ENCODE measurements around the gene COL8A2.
A peak's percentile ranks its signal among the peaks of the same experiment; 100 is the strongest.

COL8A2 gene

DNA sequence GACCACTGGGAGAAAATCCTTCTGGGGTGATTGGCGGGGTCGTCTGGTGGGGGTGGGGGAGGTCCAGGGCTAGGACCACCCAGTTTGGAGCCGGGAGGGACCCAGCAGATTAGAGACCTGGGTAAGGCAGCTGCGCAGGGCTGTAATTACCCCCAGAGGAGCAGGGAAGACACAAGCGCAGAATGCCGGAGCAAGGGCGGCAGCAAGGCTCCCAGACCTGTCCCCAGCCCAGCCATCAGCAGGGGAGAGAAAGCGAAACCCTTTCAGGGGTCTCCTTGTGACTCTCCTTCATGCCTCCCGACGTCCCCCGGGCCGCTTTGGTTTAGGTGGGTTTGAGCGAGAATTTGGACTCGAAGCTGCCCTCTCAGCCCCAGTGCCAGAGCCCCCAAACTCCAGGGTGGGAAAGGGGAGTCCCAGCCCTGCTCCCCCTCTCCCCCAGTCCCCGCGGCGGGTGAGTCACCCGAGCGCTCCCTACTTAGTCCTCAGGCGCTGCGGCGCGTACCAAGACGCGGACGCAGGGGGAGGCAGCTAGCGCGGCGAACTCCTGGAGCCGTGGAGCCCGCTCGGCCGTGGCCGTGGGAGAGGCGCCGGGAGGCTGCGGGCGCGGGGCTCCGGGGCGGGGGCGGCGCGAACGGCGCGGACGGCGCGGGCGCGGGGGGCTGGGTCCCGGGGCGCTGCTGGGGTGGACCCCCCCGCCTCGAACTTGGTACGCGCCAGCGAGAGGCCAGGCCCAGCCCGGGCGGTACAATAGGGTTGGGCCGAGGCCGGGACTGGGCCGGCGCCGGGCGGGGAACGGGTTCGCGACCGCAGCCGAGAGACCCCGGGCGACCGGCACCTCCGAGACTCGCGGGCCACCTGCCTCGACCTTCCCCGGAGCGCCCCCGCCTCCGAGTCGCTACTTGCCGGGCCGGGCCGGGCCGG, 30.6 kb upstream of the COL8A2 start, which contains the start of gene MAP7D1:
MAP7D1 (plus strand) TSS at position 753 of the 921 bp plus-strand sequence. CDS start 258 bp downstream, outside the sequence.
- Histone ChIP-seq H3K4me1 (ENCODE audit: control insufficient read depth, insufficient read depth, low read length) (peaks cover 46% of the 10 kb centered on the region), H3K36me3 (ENCODE audit: control insufficient read depth, insufficient read depth, low read length) (no peaks in the 10 kb centered on the region), H3K27me3 (ENCODE audit: control insufficient read depth, insufficient read depth, low read length) (no peaks in the 10 kb centered on the region), H3K9me3 (ENCODE audit: control insufficient read depth, low read length) (no peaks in the 10 kb centered on the region), H3K4me3 (ENCODE audit: low read length) (peak within 1 kb of the TSS; percentile 91), H3K9ac (ENCODE audit: low read length) (peak within 1 kb of the TSS; percentile 100)

GRCh38 chr1:36154765-36155407, 29.9 kb upstream of the COL8A2 start:
- Histone ChIP-seq H3K9ac (ENCODE audit: low read length) (peak overlapping the region; percentile 100), H3K4me1 (ENCODE audit: control insufficient read depth, insufficient read depth, low read length) (peaks cover 47% of the 10 kb centered on the region)

GRCh38 chr1:36154335-36154734, 29.3 kb upstream of the COL8A2 start:
- no peaks in the 10 kb centered on the region for H3K36me3 ChIP-seq (ENCODE audit: control insufficient read depth, insufficient read depth, low read length)
- H3K4me1 ChIP-seq (ENCODE audit: control insufficient read depth, insufficient read depth, low read length) = peaks cover 44% of the 10 kb centered on the region
- H3K9ac ChIP-seq (ENCODE audit: low read length) = peak overlapping the region; percentile 9
- no peaks in the 10 kb centered on the region for H3K27me3 ChIP-seq (ENCODE audit: control insufficient read depth, insufficient read depth, low read length)
- H3K4me3 ChIP-seq (ENCODE audit: low read length) = no peak overlapping the region
- H3K9me3 ChIP-seq (ENCODE audit: control insufficient read depth, low read length) = no peaks in the 10 kb centered on the region

More at GRCh38 chr1:36154765-36155407, 29.9 kb upstream of the COL8A2 start:
- Histone ChIP-seq H3K36me3 (ENCODE audit: control insufficient read depth, insufficient read depth, low read length) (no peaks in the 10 kb centered on the region), H3K4me3 (ENCODE audit: low read length) (peak overlapping the region; percentile 91), H3K9me3 (ENCODE audit: control insufficient read depth, low read length) (no peaks in the 10 kb centered on the region), H3K27me3 (ENCODE audit: control insufficient read depth, insufficient read depth, low read length) (no peaks in the 10 kb centered on the region)

GRCh38 chr1:36153476-36153875, 28.5 kb upstream of the COL8A2 start:
- H3K36me3 ChIP-seq (ENCODE audit: control insufficient read depth, insufficient read depth, low read length) = no peaks in the 10 kb centered on the region
- H3K9me3 ChIP-seq (ENCODE audit: control insufficient read depth, low read length) = no peaks in the 10 kb centered on the region
- peaks cover 46% of the 10 kb centered on the region for H3K4me1 ChIP-seq (ENCODE audit: control insufficient read depth, insufficient read depth, low read length)
- no peaks in the 10 kb centered on the region for H3K27me3 ChIP-seq (ENCODE audit: control insufficient read depth, insufficient read depth, low read length)
- H3K9ac ChIP-seq (ENCODE audit: low read length) = no peak overlapping the region
- H3K4me3 ChIP-seq (ENCODE audit: low read length) = no peak overlapping the region

DNA sequence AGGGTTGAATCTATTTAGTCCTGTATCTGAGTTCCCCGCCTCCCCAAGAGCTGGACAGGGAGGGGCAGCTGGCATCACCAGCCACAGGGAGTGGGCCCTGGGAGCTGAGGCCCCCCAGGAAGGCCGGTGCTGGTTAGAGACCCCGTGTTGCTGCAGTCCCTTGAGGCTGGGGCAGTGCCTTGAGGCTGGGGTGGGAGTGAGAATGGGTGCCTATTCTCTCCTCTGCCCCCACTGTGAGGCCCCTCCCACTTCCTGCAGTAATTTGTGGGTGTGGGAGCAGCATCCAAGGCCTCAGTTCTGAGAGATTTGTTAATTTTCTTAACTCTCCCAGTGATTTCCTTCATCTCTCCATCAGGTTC, 26.8 kb upstream of the COL8A2 start:
- H3K4me3 ChIP-seq (ENCODE audit: low read length) = no peak overlapping the region
- H3K4me1 ChIP-seq (ENCODE audit: control insufficient read depth, insufficient read depth, low read length) = peaks cover 44% of the 10 kb centered on the region
- no peaks in the 10 kb centered on the region for H3K9me3 ChIP-seq (ENCODE audit: control insufficient read depth, low read length)
- peak overlapping the region; percentile 64 for H3K9ac ChIP-seq (ENCODE audit: low read length)
- H3K36me3 ChIP-seq (ENCODE audit: control insufficient read depth, insufficient read depth, low read length) = no peaks in the 10 kb centered on the region
- no peaks in the 10 kb centered on the region for H3K27me3 ChIP-seq (ENCODE audit: control insufficient read depth, insufficient read depth, low read length)

DNA sequence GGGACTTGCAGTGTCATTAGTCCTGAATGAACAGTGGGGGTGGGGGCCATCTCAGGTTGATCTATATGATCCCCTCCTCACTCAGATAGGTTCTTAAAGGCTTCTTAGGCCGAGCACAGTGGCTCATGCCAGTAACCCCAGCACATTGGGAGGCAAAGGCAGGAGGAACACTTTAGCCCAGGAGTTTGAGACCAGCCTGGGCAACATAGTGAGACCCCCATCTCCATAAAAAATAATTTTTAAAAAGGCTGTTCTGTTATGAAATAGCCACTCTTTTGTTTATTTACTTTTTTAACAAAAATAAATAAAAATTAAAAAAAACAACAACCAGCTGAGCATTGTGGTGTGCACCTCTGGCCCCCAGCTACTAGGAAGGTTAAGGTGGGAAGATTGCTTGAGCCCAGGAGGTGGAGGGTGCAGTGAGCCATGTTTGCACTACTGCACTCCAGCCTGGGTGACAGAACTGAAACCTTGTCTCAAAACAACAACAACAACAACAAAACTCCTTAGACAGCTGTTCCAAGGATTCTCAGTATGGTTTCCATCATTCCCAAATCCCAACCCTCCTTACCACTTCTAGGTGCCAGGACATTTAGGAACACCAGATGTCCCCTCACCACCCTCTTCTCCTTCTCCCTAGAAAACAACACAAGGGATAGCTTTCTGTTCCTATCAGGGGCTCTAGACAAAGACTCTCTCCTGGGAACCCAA, 26.3 kb upstream of the COL8A2 start:
- H3K4me3 ChIP-seq (ENCODE audit: low read length) = no peak overlapping the region
- peaks cover 44% of the 10 kb centered on the region for H3K4me1 ChIP-seq (ENCODE audit: control insufficient read depth, insufficient read depth, low read length)
- H3K9me3 ChIP-seq (ENCODE audit: control insufficient read depth, low read length) = no peaks in the 10 kb centered on the region
- H3K27me3 ChIP-seq (ENCODE audit: control insufficient read depth, insufficient read depth, low read length) = no peaks in the 10 kb centered on the region
- H3K9ac ChIP-seq (ENCODE audit: low read length) = peak overlapping the region; percentile 64
- no peaks in the 10 kb centered on the region for H3K36me3 ChIP-seq (ENCODE audit: control insufficient read depth, insufficient read depth, low read length)

GRCh38 chr1:36150296-36151133, 25.5 kb upstream of the COL8A2 start:
- Histone ChIP-seq H3K4me1 (ENCODE audit: control insufficient read depth, insufficient read depth, low read length) (peaks cover 44% of the 10 kb centered on the region), H3K9ac (ENCODE audit: low read length) (peak overlapping the region; percentile 64), H3K4me3 (ENCODE audit: low read length) (no peak overlapping the region), H3K9me3 (ENCODE audit: control insufficient read depth, low read length) (no peaks in the 10 kb centered on the region), H3K27me3 (ENCODE audit: control insufficient read depth, insufficient read depth, low read length) (no peaks in the 10 kb centered on the region), H3K36me3 (ENCODE audit: control insufficient read depth, insufficient read depth, low read length) (no peaks in the 10 kb centered on the region)

DNA sequence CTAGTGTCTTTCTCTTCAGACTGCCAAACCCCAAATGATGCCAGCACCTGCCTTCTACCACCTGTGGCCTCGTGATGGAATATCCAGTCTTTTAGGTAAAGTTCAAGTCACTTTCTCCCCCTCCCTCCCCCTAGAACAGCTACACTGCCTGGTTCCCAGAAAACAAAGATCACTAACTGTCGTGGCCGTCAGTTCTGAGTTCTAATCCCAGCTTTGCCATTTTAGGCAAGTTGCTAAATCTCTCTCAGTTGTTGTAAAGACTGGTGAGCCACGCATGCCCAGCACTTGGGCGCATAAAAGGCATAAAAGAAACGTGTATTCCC, 24.9 kb upstream of the COL8A2 start:
- Histone ChIP-seq H3K4me1 (ENCODE audit: control insufficient read depth, insufficient read depth, low read length) (peaks cover 38% of the 10 kb centered on the region), H3K9ac (ENCODE audit: low read length) (peak overlapping the region; percentile 64), H3K4me3 (ENCODE audit: low read length) (no peak overlapping the region), H3K27me3 (ENCODE audit: control insufficient read depth, insufficient read depth, low read length) (no peaks in the 10 kb centered on the region), H3K9me3 (ENCODE audit: control insufficient read depth, low read length) (no peaks in the 10 kb centered on the region), H3K36me3 (ENCODE audit: control insufficient read depth, insufficient read depth, low read length) (no peaks in the 10 kb centered on the region)

DNA sequence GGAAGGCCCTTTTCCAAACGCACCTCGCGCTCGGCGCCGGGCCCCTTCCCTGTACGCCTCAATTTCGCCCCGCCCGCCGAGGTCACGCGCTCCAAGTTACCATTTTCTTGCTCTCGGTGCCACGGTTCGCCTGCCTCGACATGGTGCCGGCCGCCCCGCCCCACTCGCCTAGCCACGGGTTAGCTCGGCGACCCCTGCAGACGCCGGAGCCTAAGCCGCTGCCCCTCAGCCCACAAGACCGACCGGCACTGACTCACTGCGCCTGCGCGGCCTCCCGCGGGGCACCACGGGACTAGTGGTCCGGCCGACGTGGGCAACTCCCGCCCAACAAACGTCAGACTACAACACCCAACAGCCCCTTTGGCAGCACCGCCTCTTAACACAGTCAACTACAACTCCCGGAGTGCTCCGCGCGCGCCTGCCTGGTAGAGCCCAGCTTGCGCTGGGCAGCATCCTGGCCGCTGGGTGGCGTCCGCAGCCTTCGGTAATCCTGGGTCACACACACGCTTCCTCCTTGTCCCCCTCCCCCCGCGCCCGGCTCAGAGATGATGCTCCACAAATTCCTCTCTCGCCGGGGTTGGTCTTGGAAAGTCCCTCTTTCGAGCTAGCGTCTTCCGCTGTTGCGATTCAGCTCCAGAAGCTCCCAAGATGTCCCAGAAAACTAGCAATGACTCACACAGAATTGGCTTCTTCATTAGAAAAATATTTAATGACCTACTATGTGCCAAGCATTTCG, 24.4 kb upstream of the COL8A2 start, which contains the start of gene TRAPPC3:
TRAPPC3 (minus strand) TSS at position 250 of the 736 bp plus-strand sequence; CDS start at position 142, 108 bp downstream.
- H3K36me3 ChIP-seq (ENCODE audit: control insufficient read depth, insufficient read depth, low read length) = no peaks in the 10 kb centered on the region
- H3K9ac ChIP-seq (ENCODE audit: low read length) = peak within 1 kb of the TSS; percentile 81
- peak within 1 kb of the TSS; percentile 63 for H3K4me3 ChIP-seq (ENCODE audit: low read length)
- H3K9me3 ChIP-seq (ENCODE audit: control insufficient read depth, low read length) = no peaks in the 10 kb centered on the region
- H3K4me1 ChIP-seq (ENCODE audit: control insufficient read depth, insufficient read depth, low read length) = peaks cover 33% of the 10 kb centered on the region
- H3K27me3 ChIP-seq (ENCODE audit: control insufficient read depth, insufficient read depth, low read length) = no peaks in the 10 kb centered on the region

- Histone ChIP-seq H3K27me3 (ENCODE audit: control insufficient read depth, insufficient read depth, low read length) (no peaks in the 10 kb centered on the region), H3K4me3 (ENCODE audit: low read length) (peak overlapping the region; percentile 63), H3K9me3 (ENCODE audit: control insufficient read depth, low read length) (no peaks in the 10 kb centered on the region), H3K9ac (ENCODE audit: low read length) (peak overlapping the region; percentile 81), H3K4me1 (ENCODE audit: control insufficient read depth, insufficient read depth, low read length) (peaks cover 32% of the 10 kb centered on the region), H3K36me3 (ENCODE audit: control insufficient read depth, insufficient read depth, low read length) (no peaks in the 10 kb centered on the region)
These were observed 23.8 kb upstream of the COL8A2 start for GRCh38 chr1:36148821-36149236.

- Histone ChIP-seq H3K36me3 (ENCODE audit: control insufficient read depth, insufficient read depth, low read length) (no peaks in the 10 kb centered on the region), H3K4me1 (ENCODE audit: control insufficient read depth, insufficient read depth, low read length) (peaks cover 25% of the 10 kb centered on the region), H3K9me3 (ENCODE audit: control insufficient read depth, low read length) (no peaks in the 10 kb centered on the region), H3K4me3 (ENCODE audit: low read length) (no peak overlapping the region), H3K27me3 (ENCODE audit: control insufficient read depth, insufficient read depth, low read length) (no peaks in the 10 kb centered on the region), H3K9ac (ENCODE audit: low read length) (no peak overlapping the region)
These were observed 19.4 kb upstream of the COL8A2 start for GRCh38 chr1:36144413-36144812.

All from mucosa of stomach (tissue), 1 donor.